Measurements from ENCODE around the gene PRR35.

Gene PRR35

DNA sequence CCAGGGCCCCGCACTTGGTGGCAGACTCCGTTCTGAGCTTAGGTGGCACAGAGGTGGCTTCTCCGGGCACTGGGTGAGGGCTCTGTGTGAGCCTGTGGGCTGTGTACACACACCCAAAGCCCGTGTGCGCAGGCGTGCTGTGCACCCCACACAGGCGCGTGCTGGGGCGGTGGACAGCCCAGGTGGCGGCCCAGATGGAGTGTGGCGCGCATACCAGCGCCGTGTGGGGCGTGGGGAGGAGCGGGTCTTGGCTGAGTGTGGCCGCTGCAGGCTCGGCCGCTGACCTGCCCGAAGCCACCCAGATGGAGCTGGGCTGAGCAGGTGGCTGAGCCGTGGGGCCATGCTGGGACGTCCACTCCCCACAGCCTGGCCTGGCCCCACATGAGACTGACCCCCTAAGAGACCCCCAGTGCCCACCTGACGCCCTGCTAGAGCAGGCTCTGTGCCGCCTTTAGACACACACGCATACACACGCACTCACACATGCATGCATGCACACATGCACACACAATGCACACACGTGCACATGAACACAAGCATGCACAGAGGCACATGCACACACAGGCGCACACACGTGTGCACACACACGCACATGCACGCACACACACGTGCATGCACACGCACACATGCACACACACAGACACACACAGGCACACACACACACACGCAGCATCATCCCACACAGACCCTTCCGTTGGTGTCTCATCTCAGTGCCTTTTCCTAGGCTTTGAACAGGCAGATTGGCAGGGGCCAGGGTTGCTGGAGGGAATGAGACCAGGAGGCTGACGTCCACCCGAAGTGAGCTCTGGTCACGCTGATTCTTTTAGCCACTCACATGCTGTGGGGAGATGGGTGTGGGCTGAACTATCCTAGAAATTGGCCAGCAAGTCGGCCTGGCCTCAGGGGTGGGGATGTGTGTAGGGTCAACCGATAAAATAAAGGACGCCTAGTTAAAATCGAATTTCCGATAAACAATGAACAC lies 2.1 kb downstream of the PRR35 start:
- no peak for TF ChIP-seq EZH2phosphoT487 (IDR thresholded peaks at IDR 0.05; ENCODE audit: borderline replicate concordance, low read length)
- TF ChIP-seq, protein P1, sequence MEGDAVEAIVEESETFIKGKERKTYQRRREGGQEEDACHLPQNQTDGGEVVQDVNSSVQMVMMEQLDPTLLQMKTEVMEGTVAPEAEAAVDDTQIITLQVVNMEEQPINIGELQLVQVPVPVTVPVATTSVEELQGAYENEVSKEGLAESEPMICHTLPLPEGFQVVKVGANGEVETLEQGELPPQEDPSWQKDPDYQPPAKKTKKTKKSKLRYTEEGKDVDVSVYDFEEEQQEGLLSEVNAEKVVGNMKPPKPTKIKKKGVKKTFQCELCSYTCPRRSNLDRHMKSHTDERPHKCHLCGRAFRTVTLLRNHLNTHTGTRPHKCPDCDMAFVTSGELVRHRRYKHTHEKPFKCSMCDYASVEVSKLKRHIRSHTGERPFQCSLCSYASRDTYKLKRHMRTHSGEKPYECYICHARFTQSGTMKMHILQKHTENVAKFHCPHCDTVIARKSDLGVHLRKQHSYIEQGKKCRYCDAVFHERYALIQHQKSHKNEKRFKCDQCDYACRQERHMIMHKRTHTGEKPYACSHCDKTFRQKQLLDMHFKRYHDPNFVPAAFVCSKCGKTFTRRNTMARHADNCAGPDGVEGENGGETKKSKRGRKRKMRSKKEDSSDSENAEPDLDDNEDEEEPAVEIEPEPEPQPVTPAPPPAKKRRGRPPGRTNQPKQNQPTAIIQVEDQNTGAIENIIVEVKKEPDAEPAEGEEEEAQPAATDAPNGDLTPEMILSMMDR (IDR thresholded peaks at IDR 0.05; ENCODE audit: low read depth, low read length, poor library complexity, severe bottlenecking), result no peak
- no peaks in the 10 kb centered on the region for H3K36me3 ChIP-seq (ENCODE audit: control insufficient read depth, low read length)

DNA sequence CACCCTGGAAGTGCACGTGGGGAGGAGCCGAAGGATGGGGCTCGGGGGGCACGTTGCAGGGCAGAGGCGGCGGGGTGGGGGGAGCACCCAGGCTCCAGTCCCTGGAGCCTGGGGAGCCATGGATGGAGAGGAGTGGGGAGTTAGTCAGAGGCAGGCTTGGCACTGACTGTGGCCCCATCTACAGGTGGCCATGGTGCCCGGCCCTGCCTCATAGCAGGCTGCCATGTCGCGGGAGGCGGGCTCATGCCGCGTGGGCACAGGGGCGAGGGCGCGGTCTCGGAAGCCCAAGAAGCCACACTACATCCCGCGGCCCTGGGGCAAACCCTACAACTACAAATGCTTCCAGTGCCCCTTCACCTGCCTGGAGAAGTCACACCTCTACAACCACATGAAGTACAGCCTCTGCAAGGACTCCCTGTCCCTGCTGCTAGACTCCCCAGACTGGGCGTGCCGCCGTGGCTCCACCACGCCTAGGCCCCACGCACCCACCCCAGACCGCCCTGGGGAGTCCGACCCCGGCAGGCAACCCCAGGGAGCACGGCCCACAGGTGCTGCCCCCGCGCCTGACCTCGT lies 3.0 kb downstream of the PRR35 start:
- Histone ChIP-seq H4K20me1 (ENCODE audit: control insufficient read depth, insufficient read depth, low read depth, low read length) (no peaks in the 10 kb centered on the region), H3K79me2 (ENCODE audit: control insufficient read depth, low read length) (no peaks in the 10 kb centered on the region), H3K36me3 (ENCODE audit: control insufficient read depth, low read length) (no peaks in the 10 kb centered on the region), H3K9me3 (ENCODE audit: control insufficient read depth, insufficient read depth, low read length) (no peaks in the 10 kb centered on the region), H3K4me3 (ENCODE audit: low read length) (no peak overlapping the region), H3K27me3 (ENCODE audit: control insufficient read depth, low read length) (peaks cover 6% of the 10 kb centered on the region), H3K27ac (ENCODE audit: low read depth, low read length) (no peak overlapping the region), H3K9me2 (replicated peaks; ENCODE audit: control insufficient read depth, low read length) (no peaks in the 10 kb centered on the region), H3K4me1 (ENCODE audit: control insufficient read depth, low read length) (peaks cover 23% of the 10 kb centered on the region), H3F3A (ENCODE audit: control insufficient read depth, insufficient read depth) (no peaks in the 10 kb centered on the region), H3K4me2 (ENCODE audit: low read length) (no peak overlapping the region)
- TF ChIP-seq, protein P1 (IDR thresholded peaks at IDR 0.05; ENCODE audit: low read depth, low read length, poor library complexity, severe bottlenecking), result no peak
- no peak for TF ChIP-seq EZH2phosphoT487 (IDR thresholded peaks at IDR 0.05; ENCODE audit: borderline replicate concordance, low read length)

More for the DNA sequence above, 2.1 kb downstream of the PRR35 start:
- H3K27ac ChIP-seq (ENCODE audit: low read depth, low read length), result no peak overlapping the region
- peaks cover 6% of the 10 kb centered on the region for H3K27me3 ChIP-seq (ENCODE audit: control insufficient read depth, low read length)
- H3F3A ChIP-seq (ENCODE audit: control insufficient read depth, insufficient read depth), result no peaks in the 10 kb centered on the region
- no peaks in the 10 kb centered on the region for H4K20me1 ChIP-seq (ENCODE audit: control insufficient read depth, insufficient read depth, low read depth, low read length)
- H3K79me2 ChIP-seq (ENCODE audit: control insufficient read depth, low read length), result no peaks in the 10 kb centered on the region
- H3K9me3 ChIP-seq (ENCODE audit: control insufficient read depth, insufficient read depth, low read length), result no peaks in the 10 kb centered on the region
- peaks cover 23% of the 10 kb centered on the region for H3K4me1 ChIP-seq (ENCODE audit: control insufficient read depth, low read length)
- H3K4me2 ChIP-seq (ENCODE audit: low read length), result no peak overlapping the region
- no peaks in the 10 kb centered on the region for H3K9me2 ChIP-seq (replicated peaks; ENCODE audit: control insufficient read depth, low read length)
- H3K4me3 ChIP-seq (ENCODE audit: low read length), result no peak overlapping the region

DNA sequence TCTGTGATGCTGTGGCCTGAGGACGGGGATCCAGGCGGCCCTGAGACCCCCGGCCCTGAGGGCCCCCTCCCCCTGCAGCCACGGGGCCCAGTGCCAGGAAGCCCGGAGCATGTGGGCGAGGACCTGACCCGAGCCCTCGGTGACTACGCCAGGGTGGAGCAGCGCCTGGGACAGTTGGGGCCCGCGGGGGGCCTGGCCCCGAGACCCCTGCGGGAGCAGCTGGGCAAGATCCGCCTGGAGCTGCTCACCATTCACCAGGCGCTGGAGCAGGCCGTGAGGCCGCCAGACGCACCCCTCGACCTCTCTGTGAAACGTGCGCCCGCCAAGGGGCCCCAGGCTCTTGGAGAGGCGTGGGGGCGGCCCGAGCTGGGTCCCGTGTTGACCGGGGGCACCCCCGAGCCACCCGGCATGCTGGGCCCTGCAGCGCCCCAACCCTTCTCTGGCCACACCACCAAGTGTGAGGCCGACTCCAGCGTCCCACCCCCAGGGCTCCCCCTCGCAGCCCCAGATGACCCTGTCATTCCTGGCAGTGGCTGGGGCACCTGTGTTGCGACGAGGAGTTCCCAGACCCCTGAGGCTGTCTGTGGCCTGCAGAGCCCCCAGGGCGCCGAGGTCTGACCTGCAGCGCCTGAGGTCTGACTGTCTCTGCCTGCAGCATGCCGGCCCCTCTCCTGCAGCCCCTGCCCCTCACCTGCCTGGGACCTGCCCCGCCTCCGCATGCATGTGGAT lies 4.7 kb downstream of the PRR35 start:
- no peaks in the 10 kb centered on the region for H3K9me2 ChIP-seq (replicated peaks; ENCODE audit: control insufficient read depth, low read length)
- H3F3A ChIP-seq (ENCODE audit: control insufficient read depth, insufficient read depth), result no peaks in the 10 kb centered on the region
- no peaks in the 10 kb centered on the region for H3K9me3 ChIP-seq (ENCODE audit: control insufficient read depth, insufficient read depth, low read length)
- no peak overlapping the region for H3K4me2 ChIP-seq (ENCODE audit: low read length)
- H3K79me2 ChIP-seq (ENCODE audit: control insufficient read depth, low read length), result no peaks in the 10 kb centered on the region
- no peaks in the 10 kb centered on the region for H3K36me3 ChIP-seq (ENCODE audit: control insufficient read depth, low read length)
- H3K27me3 ChIP-seq (ENCODE audit: control insufficient read depth, low read length), result no peaks in the 10 kb centered on the region; the same call in 1 of the 2 replicates
- peaks cover 26% of the 10 kb centered on the region for H3K4me1 ChIP-seq (ENCODE audit: control insufficient read depth, low read length)
- no peak for TF ChIP-seq EZH2phosphoT487 (IDR thresholded peaks at IDR 0.05; ENCODE audit: borderline replicate concordance, low read length)
- TF ChIP-seq, protein P1 (IDR thresholded peaks at IDR 0.05; ENCODE audit: low read depth, low read length, poor library complexity, severe bottlenecking), result no peak
- H3K4me3 ChIP-seq (ENCODE audit: low read length), result no peak overlapping the region
- H4K20me1 ChIP-seq (ENCODE audit: control insufficient read depth, insufficient read depth, low read depth, low read length), result no peaks in the 10 kb centered on the region
- H3K27ac ChIP-seq (ENCODE audit: low read depth, low read length), result no peak overlapping the region

All from DOHH2 (cell line).